ENCODE measurements around the gene TARBP2.
"Not testable (repeated sequence)": the region's sequence is repeated elsewhere in the genome, so short reads cannot be mapped to it uniquely, and the experiment has no call there.

Gene TARBP2

GRCh38 chr12:53532524-53533445 is 31.7 kb downstream of the TARBP2 start:
- in situ Hi-C loops (cut with HindIII; ENCODE audit: low sequenced_read_pairs) = no loop called here
- TF ChIP-seq CTCF (IDR thresholded peaks at IDR 0.05; ENCODE audit: low read depth, low read length) = no peak
- no peak overlapping the region for H3K4me3 ChIP-seq (ENCODE audit: low read depth, low read length)
- DNase-seq (ENCODE audit: low read depth, low spot score) = no peak

GRCh38 chr12:53533471-53533870 is 32.4 kb downstream of the TARBP2 start:
- no peak for DNase-seq (ENCODE audit: low read depth, low spot score)
- TF ChIP-seq CTCF (IDR thresholded peaks at IDR 0.05; ENCODE audit: low read depth, low read length) = no peak
- no peak overlapping the region for H3K4me3 ChIP-seq (ENCODE audit: low read depth, low read length)
- in situ Hi-C loops (cut with HindIII; ENCODE audit: low sequenced_read_pairs) = no loop called here

- H3K4me3 ChIP-seq (ENCODE audit: low read depth, low read length) = no peak overlapping the region
- in situ Hi-C loops (cut with HindIII; ENCODE audit: low sequenced_read_pairs) = no loop called here
- no peak for DNase-seq (ENCODE audit: low read depth, low spot score)
- no peak for TF ChIP-seq CTCF (IDR thresholded peaks at IDR 0.05; ENCODE audit: low read depth, low read length)
Observed at GRCh38 chr12:53536962-53537361, 35.9 kb downstream of the TARBP2 start.

GRCh38 chr12:53538209-53538689 is 37.2 kb downstream of the TARBP2 start:
- in situ Hi-C loops (cut with HindIII; ENCODE audit: low sequenced_read_pairs) = no loop called here
- H3K4me3 ChIP-seq (ENCODE audit: low read depth, low read length) = no peak overlapping the region
- DNase-seq (ENCODE audit: low read depth, low spot score) = peak; percentile 56
- no peak for TF ChIP-seq CTCF (IDR thresholded peaks at IDR 0.05; ENCODE audit: low read depth, low read length)

GRCh38 chr12:53539526-53539925 is 38.4 kb downstream of the TARBP2 start:
- in situ Hi-C loops (cut with HindIII; ENCODE audit: low sequenced_read_pairs) = no loop called here
- H3K4me3 ChIP-seq (ENCODE audit: low read depth, low read length) = no peak overlapping the region
- no peak for TF ChIP-seq CTCF (IDR thresholded peaks at IDR 0.05; ENCODE audit: low read depth, low read length)
- no peak for DNase-seq (ENCODE audit: low read depth, low spot score)

GRCh38 chr12:53543539-53543938 is 42.5 kb downstream of the TARBP2 start:
- no peak overlapping the region for H3K4me3 ChIP-seq (ENCODE audit: low read depth, low read length)
- peak; percentile 78 for DNase-seq (ENCODE audit: low read depth, low spot score)
- TF ChIP-seq CTCF (IDR thresholded peaks at IDR 0.05; ENCODE audit: low read depth, low read length) = peak; percentile 97
- in situ Hi-C loops (cut with HindIII; ENCODE audit: low sequenced_read_pairs) = no loop called here

- in situ Hi-C loops (cut with HindIII; ENCODE audit: low sequenced_read_pairs) = not testable (repeated sequence)
Observed at GRCh38 chr12:53548354-53548753, 47.3 kb downstream of the TARBP2 start.

GRCh38 chr12:53550131-53550530 is 49.0 kb downstream of the TARBP2 start:
- DNase-seq (ENCODE audit: low read depth, low spot score); in situ Hi-C loops (cut with HindIII; ENCODE audit: low sequenced_read_pairs); H3K4me3 ChIP-seq (ENCODE audit: low read depth, low read length): not testable (repeated sequence)

More at GRCh38 chr12:53548354-53548753, 47.3 kb downstream of the TARBP2 start:
- not testable (repeated sequence) for DNase-seq (ENCODE audit: low read depth, low spot score); H3K4me3 ChIP-seq (ENCODE audit: low read depth, low read length)
